ENCODE measurements around the gene SLC35E4. TPM values are rescaled to one million over a fixed set of nuclear protein-coding genes. Genes with fewer than 3 reads are reported as not detected.
"Not testable (repeated sequence)": the region's sequence is repeated elsewhere in the genome, so short reads cannot be mapped to it uniquely, and the experiment has no call there.

SLC35E4 gene
- total RNA-seq: 1 to 10 TPM; 5.1 to 5.2 TPM
- 1 to 10 TPM; 7.1 to 8.3 TPM for polyA plus RNA-seq (ENCODE audit: insufficient read length in 2 of 2)
- long read RNA-seq, donor 1, transcript SLC35E4-201 (2 exons, 2,714 nt): major isoform, 7 of 7 reads
- long read RNA-seq, donor 1, partial matches to known transcripts: 0 of 7 reads
- long read RNA-seq, donor 1, other reads (novel, unspliced or antisense): 0 of 7 reads
- long read RNA-seq, donor 2, partial matches to known transcripts: 0 of 1 reads
- long read RNA-seq, donor 2, other reads (novel, unspliced or antisense): 0 of 1 reads
- long read RNA-seq, donor 3, partial matches to known transcripts: 0 of 3 reads
- long read RNA-seq, donor 3, other reads (novel, unspliced or antisense): 0 of 3 reads
- long read RNA-seq, donor 4, partial matches to known transcripts: 6 of 7 reads
- long read RNA-seq, donor 4, other reads (novel, unspliced or antisense): 0 of 7 reads

DNA sequence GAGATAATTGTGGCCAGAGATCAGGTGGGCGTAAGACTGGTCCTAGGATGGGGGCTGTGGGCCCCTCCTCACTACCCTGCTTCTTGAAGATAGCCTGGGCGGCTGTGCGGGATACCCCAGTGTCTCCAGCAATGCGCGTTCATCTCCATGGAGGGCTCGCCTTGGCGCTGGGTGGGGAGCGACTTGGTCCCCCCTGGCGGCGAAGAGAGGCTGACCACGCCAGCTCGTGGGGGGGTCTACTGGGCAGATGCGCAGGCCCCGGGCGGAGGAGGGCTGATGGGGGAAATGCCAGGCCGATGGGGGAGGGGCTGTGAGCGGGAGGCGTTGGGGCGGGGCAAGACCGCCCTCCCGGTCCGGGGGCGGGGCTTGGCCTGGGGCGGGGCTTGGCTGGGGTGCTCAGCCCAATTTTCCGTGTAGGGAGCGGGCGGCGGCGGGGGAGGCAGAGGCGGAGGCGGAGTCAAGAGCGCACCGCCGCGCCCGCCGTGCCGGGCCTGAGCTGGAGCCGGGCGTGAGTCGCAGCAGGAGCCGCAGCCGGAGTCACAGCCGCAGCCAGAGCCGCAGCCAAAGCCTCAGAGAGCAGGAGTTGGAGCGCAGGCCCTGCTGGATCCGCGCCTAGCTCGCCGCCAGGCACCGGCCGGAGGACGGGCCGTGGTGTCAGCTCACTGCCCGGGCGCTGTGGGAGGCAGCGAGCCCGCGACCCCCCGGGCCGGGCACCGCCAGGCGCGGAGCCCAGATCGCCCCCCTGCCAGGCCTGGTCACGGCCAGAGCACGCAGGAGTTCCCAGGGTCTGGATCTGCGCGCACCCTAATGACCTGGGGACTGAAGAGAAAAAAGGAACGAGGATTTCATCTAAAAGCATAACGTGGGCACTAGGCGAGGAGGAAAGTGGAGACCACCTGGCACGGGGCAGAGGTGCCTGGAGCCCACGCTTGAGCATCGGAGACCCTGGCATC lies at the start of gene SLC35E4:
Gene SLC35E4, plus strand, starts transcription at position 509 of the 953 bp plus-strand sequence. CDS start 670 bp downstream, outside the sequence.
- no peaks in the 10 kb centered on the region for H3K9me3 ChIP-seq (ENCODE audit: control insufficient read depth, insufficient read depth, low read length)
- DNase-seq (ENCODE audit: low read depth in 4 of 6, low spot score in 6 of 6): peak; percentile 66 to 97 (median 85)
- peak within 1 kb of the TSS; percentile 54 for H3K4me3 ChIP-seq (ENCODE audit: low read depth, low read length)
- H3K4me1 ChIP-seq (ENCODE audit: control insufficient read depth, insufficient read depth, low read length): peaks cover 36% of the 10 kb centered on the region
- peak within 1 kb of the TSS; percentile 85 for H3K27ac ChIP-seq (ENCODE audit: low read depth, low read length)
- peaks cover 9% of the 10 kb centered on the region for H3K36me3 ChIP-seq (ENCODE audit: control insufficient read depth, insufficient read depth, low read length)
- H3K27me3 ChIP-seq (ENCODE audit: control insufficient read depth, insufficient read depth, low read length): no peaks in the 10 kb centered on the region
- WGBS (ENCODE audit: insufficient coverage): under 1% methylated on average over 73 of the region's 75 CpGs

DNA sequence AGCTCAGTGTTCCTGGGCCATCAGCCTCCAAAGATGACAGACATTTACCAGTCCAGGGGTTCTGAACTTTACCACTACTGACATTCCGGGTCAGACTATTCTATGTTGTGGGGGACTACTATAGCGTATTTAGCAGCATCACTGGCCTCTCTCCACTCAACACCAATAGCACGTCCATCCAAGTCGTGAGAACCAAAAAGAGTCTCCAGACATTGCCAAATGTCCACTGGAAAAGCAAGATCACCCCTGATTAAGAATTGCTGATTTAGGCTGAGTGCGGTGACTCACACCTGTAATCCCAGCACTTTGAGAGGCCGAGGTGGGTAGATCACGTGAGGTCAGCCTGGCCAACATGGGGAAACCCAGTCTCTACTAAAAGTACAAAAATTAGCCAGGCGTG lies 49.2 kb upstream of the SLC35E4 start:
- 100% methylated on average over 5 of the region's 8 CpGs for WGBS (ENCODE audit: insufficient coverage)
- Histone ChIP-seq H3K36me3 (ENCODE audit: control insufficient read depth, insufficient read depth, low read length) (peaks cover 78% of the 10 kb centered on the region), H3K4me3 (ENCODE audit: low read depth, low read length) (no peak overlapping the region), H3K27ac (ENCODE audit: low read depth, low read length) (no peak overlapping the region), H3K4me1 (ENCODE audit: control insufficient read depth, insufficient read depth, low read length) (peaks cover 33% of the 10 kb centered on the region), H3K9me3 (ENCODE audit: control insufficient read depth, insufficient read depth, low read length) (no peaks in the 10 kb centered on the region), H3K27me3 (ENCODE audit: control insufficient read depth, insufficient read depth, low read length) (no peaks in the 10 kb centered on the region)
- DNase-seq (ENCODE audit: low read depth in 4 of 6, low spot score in 6 of 6): no peak

GRCh38 chr22:30591191-30591587 lies 44.4 kb upstream of the SLC35E4 start:
- Histone ChIP-seq H3K4me3 (ENCODE audit: low read depth, low read length) (peak overlapping the region; percentile 63), H3K4me1 (ENCODE audit: control insufficient read depth, insufficient read depth, low read length) (peaks cover 10% of the 10 kb centered on the region), H3K9me3 (ENCODE audit: control insufficient read depth, insufficient read depth, low read length) (no peaks in the 10 kb centered on the region), H3K27ac (ENCODE audit: low read depth, low read length) (no peak overlapping the region), H3K36me3 (ENCODE audit: control insufficient read depth, insufficient read depth, low read length) (peaks cover 32% of the 10 kb centered on the region), H3K27me3 (ENCODE audit: control insufficient read depth, insufficient read depth, low read length) (no peaks in the 10 kb centered on the region)
- WGBS (ENCODE audit: insufficient coverage): 6% methylated on average over 14 of the region's 14 CpGs
- peak in 2 of 6 donors; percentile 1 to 18 for DNase-seq (ENCODE audit: low read depth in 4 of 6, low spot score in 6 of 6)

DNA sequence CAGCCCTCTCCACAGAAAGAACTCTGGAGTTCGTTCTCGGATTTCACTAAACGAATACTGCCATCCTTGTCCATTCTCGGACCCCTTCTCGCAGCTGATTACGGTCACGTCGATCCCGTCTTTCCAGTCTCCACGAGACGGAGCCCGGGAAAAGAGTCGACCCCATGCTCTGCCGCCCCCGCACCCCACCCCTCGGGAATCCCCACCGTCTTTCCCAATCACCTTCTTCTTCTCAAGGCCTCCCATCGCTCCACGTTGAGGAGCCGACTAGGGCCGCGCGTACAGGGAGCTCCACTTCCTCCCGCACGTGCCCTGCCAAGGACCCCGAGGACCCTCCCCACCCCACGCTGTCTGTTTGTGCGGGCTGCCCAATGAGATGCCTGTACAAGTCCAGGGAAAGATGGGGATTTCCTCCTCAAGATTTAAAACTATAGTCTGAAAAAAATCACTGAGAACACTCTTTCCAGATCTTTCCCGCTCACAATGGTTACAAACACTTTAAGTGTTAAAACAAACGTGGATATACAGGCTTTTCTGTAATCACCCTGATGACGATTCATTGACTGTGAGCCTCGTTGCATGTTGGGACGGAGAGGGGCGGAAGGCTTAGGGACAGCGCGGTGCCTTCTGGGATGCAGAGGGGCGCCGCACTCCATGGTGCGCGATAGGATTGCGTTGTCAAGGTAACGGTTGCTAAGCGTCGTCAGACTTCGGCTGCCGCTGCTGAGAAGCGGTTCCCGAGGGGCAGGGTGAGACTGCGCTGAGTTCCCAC lies 43.8 kb upstream of the SLC35E4 start, which contains the start of gene PES1:
Gene PES1, minus strand, starts transcription at position 323 of the 772 bp plus-strand sequence. Its CDS starts 77 bp downstream, at position 246.
- Histone ChIP-seq H3K4me3 (ENCODE audit: low read depth, low read length) (peak within 1 kb of the TSS; percentile 63), H3K9me3 (ENCODE audit: control insufficient read depth, insufficient read depth, low read length) (no peaks in the 10 kb centered on the region), H3K27ac (ENCODE audit: low read depth, low read length) (peak within 1 kb of the TSS; percentile 74), H3K36me3 (ENCODE audit: control insufficient read depth, insufficient read depth, low read length) (peaks cover 26% of the 10 kb centered on the region), H3K27me3 (ENCODE audit: control insufficient read depth, insufficient read depth, low read length) (no peaks in the 10 kb centered on the region), H3K4me1 (ENCODE audit: control insufficient read depth, insufficient read depth, low read length) (peaks cover 10% of the 10 kb centered on the region)
- WGBS (ENCODE audit: insufficient coverage): under 1% methylated on average over 45 of the region's 49 CpGs
- peak; percentile 96 to 100 (median 98) for DNase-seq (ENCODE audit: low read depth in 4 of 6, low spot score in 6 of 6)

GRCh38 chr22:30592360-30592713 lies 43.2 kb upstream of the SLC35E4 start:
- peak overlapping the region; percentile 74 for H3K27ac ChIP-seq (ENCODE audit: low read depth, low read length)
- not testable (repeated sequence) for H3K4me1 ChIP-seq (ENCODE audit: control insufficient read depth, insufficient read depth, low read length); H3K9me3 ChIP-seq (ENCODE audit: control insufficient read depth, insufficient read depth, low read length); H3K27me3 ChIP-seq (ENCODE audit: control insufficient read depth, insufficient read depth, low read length); DNase-seq (ENCODE audit: low read depth in 4 of 6, low spot score in 6 of 6)
- peak overlapping the region; percentile 63 for H3K4me3 ChIP-seq (ENCODE audit: low read depth, low read length)
- WGBS (ENCODE audit: insufficient coverage): 33% methylated on average over 18 of the region's 18 CpGs
- H3K36me3 ChIP-seq (ENCODE audit: control insufficient read depth, insufficient read depth, low read length): peaks cover 20% of the 10 kb centered on the region

GRCh38 chr22:30596199-30596598 lies 39.4 kb upstream of the SLC35E4 start:
- Histone ChIP-seq H3K4me3 (ENCODE audit: low read depth, low read length) (no peak overlapping the region), H3K27me3 (ENCODE audit: control insufficient read depth, insufficient read depth, low read length) (no peaks in the 10 kb centered on the region)
- 60% methylated on average over 2 of the region's 2 CpGs for WGBS (ENCODE audit: insufficient coverage)

GRCh38 chr22:30596886-30597285 lies 38.7 kb upstream of the SLC35E4 start:
- no peak for DNase-seq (ENCODE audit: low read depth in 4 of 6, low spot score in 6 of 6)
- H3K9me3 ChIP-seq (ENCODE audit: control insufficient read depth, insufficient read depth, low read length): no peaks in the 10 kb centered on the region
- H3K4me1 ChIP-seq (ENCODE audit: control insufficient read depth, insufficient read depth, low read length): peaks cover 7% of the 10 kb centered on the region
- H3K36me3 ChIP-seq (ENCODE audit: control insufficient read depth, insufficient read depth, low read length): no peaks in the 10 kb centered on the region
- no peaks in the 10 kb centered on the region for H3K27me3 ChIP-seq (ENCODE audit: control insufficient read depth, insufficient read depth, low read length)
- no peak overlapping the region for H3K4me3 ChIP-seq (ENCODE audit: low read depth, low read length)
- H3K27ac ChIP-seq (ENCODE audit: low read depth, low read length): no peak overlapping the region
- WGBS (ENCODE audit: insufficient coverage): 94% methylated on average over 22 of the region's 29 CpGs

More at GRCh38 chr22:30596199-30596598, 39.4 kb upstream of the SLC35E4 start:
- H3K9me3 ChIP-seq (ENCODE audit: control insufficient read depth, insufficient read depth, low read length): no peaks in the 10 kb centered on the region
- H3K27ac ChIP-seq (ENCODE audit: low read depth, low read length): no peak overlapping the region
- peaks cover 8% of the 10 kb centered on the region for H3K4me1 ChIP-seq (ENCODE audit: control insufficient read depth, insufficient read depth, low read length)
- DNase-seq (ENCODE audit: low read depth in 4 of 6, low spot score in 6 of 6): no peak
- H3K36me3 ChIP-seq (ENCODE audit: control insufficient read depth, insufficient read depth, low read length): no peaks in the 10 kb centered on the region

GRCh38 chr22:30598986-30599385 lies 36.6 kb upstream of the SLC35E4 start:
- H3K9me3 ChIP-seq (ENCODE audit: control insufficient read depth, insufficient read depth, low read length): no peaks in the 10 kb centered on the region
- DNase-seq (ENCODE audit: low read depth in 4 of 6, low spot score in 6 of 6): no peak
- H3K27me3 ChIP-seq (ENCODE audit: control insufficient read depth, insufficient read depth, low read length): no peaks in the 10 kb centered on the region
- no peak overlapping the region for H3K27ac ChIP-seq (ENCODE audit: low read depth, low read length)
- H3K4me1 ChIP-seq (ENCODE audit: control insufficient read depth, insufficient read depth, low read length): no peaks in the 10 kb centered on the region
- no peak overlapping the region for H3K4me3 ChIP-seq (ENCODE audit: low read depth, low read length)
- H3K36me3 ChIP-seq (ENCODE audit: control insufficient read depth, insufficient read depth, low read length): no peaks in the 10 kb centered on the region
- WGBS (ENCODE audit: insufficient coverage): no CpG with 5 or more reads among the region's 3 CpGs

DNA sequence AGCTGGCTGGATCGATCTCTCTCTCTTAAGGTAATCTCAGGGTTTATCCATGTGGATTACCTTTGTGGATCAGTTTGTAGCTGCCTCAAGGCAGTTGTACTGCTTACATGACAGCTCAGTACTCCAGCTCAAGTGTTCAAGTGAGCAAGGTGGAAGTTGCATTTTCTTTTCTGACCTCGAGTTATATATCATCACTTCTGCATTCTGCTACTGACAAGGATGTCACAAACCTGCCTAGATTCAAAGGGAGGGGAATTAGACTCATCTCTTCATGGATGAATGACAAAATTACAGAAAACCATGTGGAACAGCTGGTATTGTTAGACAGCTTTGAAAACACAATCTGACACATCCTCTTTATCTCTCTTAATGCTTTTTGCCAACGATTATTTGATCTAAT lies 34.7 kb upstream of the SLC35E4 start:
- Histone ChIP-seq H3K4me1 (ENCODE audit: control insufficient read depth, insufficient read depth, low read length) (peaks cover 4% of the 10 kb centered on the region), H3K27me3 (ENCODE audit: control insufficient read depth, insufficient read depth, low read length) (no peaks in the 10 kb centered on the region), H3K27ac (ENCODE audit: low read depth, low read length) (no peak overlapping the region), H3K36me3 (ENCODE audit: control insufficient read depth, insufficient read depth, low read length) (no peaks in the 10 kb centered on the region), H3K4me3 (ENCODE audit: low read depth, low read length) (no peak overlapping the region), H3K9me3 (ENCODE audit: control insufficient read depth, insufficient read depth, low read length) (no peaks in the 10 kb centered on the region)
- peak in 1 of 6 donors; percentile 11 for DNase-seq (ENCODE audit: low read depth in 4 of 6, low spot score in 6 of 6)
- 74% methylated on average over 2 of the region's 3 CpGs for WGBS (ENCODE audit: insufficient coverage)

Measured in spinal cord (tissue), 10 donors.